ENCODE measurements around the gene PGAM5. TPM values are rescaled to one million over a fixed set of nuclear protein-coding genes. Genes with fewer than 3 reads are reported as not detected.

The PGAM5 gene
- total and polyA plus RNA-seq, 10 donors = 8.2 to 28.8 (median 21.6) TPM

DNA sequence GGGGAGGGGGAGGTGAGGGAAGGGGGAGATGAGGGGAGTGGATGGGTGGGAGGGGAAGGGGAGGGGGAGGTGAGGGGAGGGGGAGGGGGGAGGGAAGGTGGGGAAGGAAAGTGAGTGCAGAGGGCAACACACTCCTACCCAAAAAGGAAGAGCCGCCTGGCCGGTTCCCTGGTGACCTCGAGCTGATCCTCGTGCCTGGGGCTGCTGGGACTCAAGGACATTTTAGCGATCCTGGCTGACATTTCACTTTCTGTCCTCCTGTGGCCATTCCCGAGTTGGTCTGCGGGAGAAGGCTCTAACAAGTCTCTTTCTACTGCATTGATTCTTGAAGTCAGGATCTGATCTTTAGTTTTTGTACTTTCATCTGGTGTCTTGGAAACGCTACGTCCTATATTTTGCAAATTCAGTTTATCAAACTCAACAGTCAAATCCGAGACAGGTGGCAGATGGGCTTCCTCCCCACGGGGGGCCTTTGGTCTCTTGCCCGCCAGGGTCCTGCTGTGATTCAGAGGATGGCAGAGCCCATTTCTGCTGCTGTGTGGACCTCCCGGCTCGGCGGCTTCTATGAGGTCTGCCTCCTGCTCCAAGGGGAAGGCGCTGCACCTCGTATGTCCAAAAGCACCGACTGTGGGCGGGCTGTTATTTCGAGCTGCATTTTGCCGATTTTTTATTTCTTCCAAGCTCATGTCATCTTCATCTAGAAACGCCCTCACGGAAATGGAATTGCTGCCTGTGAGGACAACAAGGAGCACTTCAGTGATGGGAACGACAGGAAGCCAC lies 19.1 kb downstream of the PGAM5 start:
- 72 to 87% (median 75%) methylated on average over 24 of the region's 24 CpGs for WGBS, 5 donors
- TF ChIP-seq POLR2AphosphoS5 (IDR thresholded peaks at IDR 0.05) = peak in 1 of 3 donors; percentile 51
- TF ChIP-seq, protein P1, sequence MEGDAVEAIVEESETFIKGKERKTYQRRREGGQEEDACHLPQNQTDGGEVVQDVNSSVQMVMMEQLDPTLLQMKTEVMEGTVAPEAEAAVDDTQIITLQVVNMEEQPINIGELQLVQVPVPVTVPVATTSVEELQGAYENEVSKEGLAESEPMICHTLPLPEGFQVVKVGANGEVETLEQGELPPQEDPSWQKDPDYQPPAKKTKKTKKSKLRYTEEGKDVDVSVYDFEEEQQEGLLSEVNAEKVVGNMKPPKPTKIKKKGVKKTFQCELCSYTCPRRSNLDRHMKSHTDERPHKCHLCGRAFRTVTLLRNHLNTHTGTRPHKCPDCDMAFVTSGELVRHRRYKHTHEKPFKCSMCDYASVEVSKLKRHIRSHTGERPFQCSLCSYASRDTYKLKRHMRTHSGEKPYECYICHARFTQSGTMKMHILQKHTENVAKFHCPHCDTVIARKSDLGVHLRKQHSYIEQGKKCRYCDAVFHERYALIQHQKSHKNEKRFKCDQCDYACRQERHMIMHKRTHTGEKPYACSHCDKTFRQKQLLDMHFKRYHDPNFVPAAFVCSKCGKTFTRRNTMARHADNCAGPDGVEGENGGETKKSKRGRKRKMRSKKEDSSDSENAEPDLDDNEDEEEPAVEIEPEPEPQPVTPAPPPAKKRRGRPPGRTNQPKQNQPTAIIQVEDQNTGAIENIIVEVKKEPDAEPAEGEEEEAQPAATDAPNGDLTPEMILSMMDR (IDR thresholded peaks at IDR 0.05 in 8 of 11, conservative IDR thresholded peaks at IDR 0.05 in 3 of 11) = no peak
- peaks cover 0 to 9% (median 0%) of the 10 kb centered on the region in 6 donors for H3K4me1 ChIP-seq
- intact Hi-C loops (cut with DNase I; ENCODE audit: low total_unique reads) = no loop called here
- no peaks in the 10 kb centered on the region for H3K27me3 ChIP-seq (replicated peaks in 1 of 7)
- H3K27ac ChIP-seq = peak overlapping the region in 7 of 8 donors; percentile 58 to 83 (median 72)
- H3K4me3 ChIP-seq = peak overlapping the region in 2 of 8 donors; percentile 30 to 46
- DNase-seq = no peak
- no peaks in the 10 kb centered on the region for H3K9me3 ChIP-seq
- H3K36me3 ChIP-seq = peaks cover 6 to 98% (median 80%) of the 10 kb centered on the region in 6 donors

DNA sequence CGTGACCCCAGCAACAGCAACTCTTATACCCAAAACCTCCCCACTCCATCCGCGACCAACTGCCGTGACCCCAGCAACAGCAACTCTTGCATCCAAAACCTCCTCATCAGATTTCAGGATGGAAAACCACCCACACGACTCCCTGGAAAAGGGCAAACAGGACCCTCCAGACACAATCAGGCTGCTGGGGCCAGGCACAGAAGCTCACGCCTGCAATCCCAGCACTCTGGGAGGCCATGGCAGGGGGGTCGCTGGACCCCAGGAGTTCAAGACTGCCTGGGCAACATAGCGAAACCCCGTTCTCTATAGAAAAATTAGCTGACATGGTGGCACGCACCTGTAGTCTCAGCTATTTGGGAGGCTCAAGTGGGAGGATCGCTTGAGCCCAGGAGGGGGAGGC lies 19.7 kb downstream of the PGAM5 start:
- TF ChIP-seq POLR2AphosphoS5 (IDR thresholded peaks at IDR 0.05) (peak in 1 of 3 donors; percentile 2), POLR2A (IDR thresholded peaks at IDR 0.05) (no peak)
- TF ChIP-seq, protein P1 (IDR thresholded peaks at IDR 0.05 in 8 of 11, conservative IDR thresholded peaks at IDR 0.05 in 3 of 11) = no peak
- intact Hi-C loops (cut with DNase I; ENCODE audit: low total_unique reads) = no loop called here
- peak overlapping the region in 1 of 8 donors; percentile 46 for H3K4me3 ChIP-seq
- H3K36me3 ChIP-seq = peaks cover 6 to 98% (median 80%) of the 10 kb centered on the region in 6 donors
- no peaks in the 10 kb centered on the region for H3K27me3 ChIP-seq (replicated peaks in 1 of 7)
- no peaks in the 10 kb centered on the region for H3K9me3 ChIP-seq
- WGBS, 5 donors = 82 to 96% (median 86%) methylated on average over 5 to 11 of the region's 11 CpGs
- H3K27ac ChIP-seq = peak overlapping the region in 5 of 8 donors; percentile 48 to 83 (median 72)
- DNase-seq = no peak
- peaks cover 0 to 9% (median 0%) of the 10 kb centered on the region in 6 donors for H3K4me1 ChIP-seq

DNA sequence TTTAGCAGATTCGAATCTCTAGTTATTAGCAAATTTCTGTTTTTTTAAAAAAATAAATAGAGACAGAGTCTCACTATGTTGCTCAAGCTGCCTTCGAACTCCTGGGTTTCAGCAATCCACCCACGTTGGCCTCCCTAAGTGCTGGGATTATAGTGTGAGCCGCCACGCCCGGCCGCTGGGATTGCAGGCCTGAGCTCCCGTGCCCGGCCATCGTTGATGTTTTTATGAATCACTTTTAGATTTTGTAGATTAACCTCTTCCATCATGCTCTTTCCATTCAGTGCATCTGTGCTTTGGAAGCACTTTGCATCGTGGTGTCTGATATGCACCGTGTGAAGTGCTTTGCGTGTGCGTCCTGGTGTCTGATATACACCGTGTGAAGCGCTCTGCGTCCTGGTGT lies 20.9 kb downstream of the PGAM5 start:
- Histone ChIP-seq H3K27me3 (replicated peaks in 1 of 7) (no peaks in the 10 kb centered on the region), H3K4me3 (no peak overlapping the region), H3K9me3 (no peaks in the 10 kb centered on the region), H3K27ac (no peak overlapping the region), H3K36me3 (peaks cover 6 to 98% (median 81%) of the 10 kb centered on the region in 6 donors), H3K4me1 (peaks cover 0 to 9% (median 0%) of the 10 kb centered on the region in 6 donors)
- TF ChIP-seq, protein P1 (IDR thresholded peaks at IDR 0.05 in 8 of 11, conservative IDR thresholded peaks at IDR 0.05 in 3 of 11) = no peak
- TF ChIP-seq POLR2A (IDR thresholded peaks at IDR 0.05) (no peak), POLR2AphosphoS5 (IDR thresholded peaks at IDR 0.05) (no peak)
- WGBS, 5 donors = 92 to 96% (median 95%) methylated on average over 17 of the region's 17 CpGs
- intact Hi-C loops (cut with DNase I; ENCODE audit: low total_unique reads) = no loop called here
- no peak for DNase-seq

DNA sequence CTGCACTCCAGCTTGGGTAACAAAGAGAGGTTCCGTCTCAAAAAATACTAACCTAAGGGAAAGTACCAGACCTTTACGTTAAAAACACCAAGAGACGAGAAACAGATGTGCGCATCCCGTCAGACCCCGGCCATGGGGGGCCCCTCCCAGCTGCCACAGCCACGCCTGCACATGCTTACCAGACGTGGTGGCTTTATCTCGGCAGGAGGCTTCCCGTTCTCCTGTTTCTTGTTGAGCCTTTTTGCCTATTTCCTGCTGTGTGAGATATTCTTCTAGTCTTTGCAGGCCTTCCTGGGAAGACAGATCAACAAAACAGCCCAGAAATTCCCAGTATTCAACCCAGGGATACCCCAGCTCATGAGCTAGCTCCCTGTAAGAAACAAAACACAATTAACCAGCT lies 23.6 kb downstream of the PGAM5 start:
- TF ChIP-seq POLR2A (IDR thresholded peaks at IDR 0.05) (no peak), POLR2AphosphoS5 (IDR thresholded peaks at IDR 0.05) (no peak)
- TF ChIP-seq, protein P1 (IDR thresholded peaks at IDR 0.05 in 8 of 11, conservative IDR thresholded peaks at IDR 0.05 in 3 of 11) = no peak
- Histone ChIP-seq H3K4me1 (peaks cover 0 to 9% (median 0%) of the 10 kb centered on the region in 6 donors), H3K27ac (no peak overlapping the region), H3K9me3 (no peaks in the 10 kb centered on the region), H3K36me3 (peaks cover 0 to 98% (median 82%) of the 10 kb centered on the region in 6 donors), H3K27me3 (replicated peaks in 1 of 7) (no peaks in the 10 kb centered on the region), H3K4me3 (no peak overlapping the region)
- 74 to 86% (median 80%) methylated on average over 10 of the region's 10 CpGs for WGBS, 5 donors
- no peak for DNase-seq
- intact Hi-C loops (cut with DNase I; ENCODE audit: low total_unique reads) = no loop called here
